ENCODE results near the gene NSRP1.
"Not testable (repeated sequence)": the region's sequence is repeated elsewhere in the genome, so short reads cannot be mapped to it uniquely, and the experiment has no call there.

The NSRP1 gene

GRCh38 chr17:30219833-30220232, 103.2 kb downstream of the NSRP1 start:
- DNase-seq (ENCODE audit: low read depth in 1 of 2, low spot score in 1 of 2): no peak

GRCh38 chr17:30220414-30220813, 103.8 kb downstream of the NSRP1 start:
- DNase-seq (ENCODE audit: low read depth in 1 of 2, low spot score in 1 of 2): no peak

- no peak for DNase-seq (ENCODE audit: low read depth in 1 of 2, low spot score in 1 of 2)
Measured at GRCh38 chr17:30221346-30221745, 104.7 kb downstream of the NSRP1 start.

GRCh38 chr17:30222251-30222650, 105.6 kb downstream of the NSRP1 start:
- no peak for DNase-seq (ENCODE audit: low read depth in 1 of 2, low spot score in 1 of 2)

GRCh38 chr17:30222721-30223175, 106.1 kb downstream of the NSRP1 start:
- no peak for DNase-seq (ENCODE audit: low read depth in 1 of 2, low spot score in 1 of 2)

- no peak for DNase-seq (ENCODE audit: low read depth in 1 of 2, low spot score in 1 of 2)
Measured at GRCh38 chr17:30224419-30224960, 107.9 kb downstream of the NSRP1 start.

GRCh38 chr17:30225112-30225511, 108.5 kb downstream of the NSRP1 start:
- DNase-seq (ENCODE audit: low read depth in 1 of 2, low spot score in 1 of 2): no peak

GRCh38 chr17:30225919-30226553, 109.4 kb downstream of the NSRP1 start:
- DNase-seq (ENCODE audit: low read depth in 1 of 2, low spot score in 1 of 2): no peak

GRCh38 chr17:30226878-30227277, 110.3 kb downstream of the NSRP1 start:
- no peak for DNase-seq (ENCODE audit: low read depth in 1 of 2, low spot score in 1 of 2)

GRCh38 chr17:30228011-30228410, 111.4 kb downstream of the NSRP1 start:
- no peak for DNase-seq (ENCODE audit: low read depth in 1 of 2, low spot score in 1 of 2)

- DNase-seq (ENCODE audit: low read depth in 1 of 2, low spot score in 1 of 2): no peak
Measured at GRCh38 chr17:30229012-30229411, 112.4 kb downstream of the NSRP1 start.

GRCh38 chr17:30230009-30230408, 113.4 kb downstream of the NSRP1 start:
- DNase-seq (ENCODE audit: low read depth in 1 of 2, low spot score in 1 of 2): not testable (repeated sequence)

- no peak for DNase-seq (ENCODE audit: low read depth in 1 of 2, low spot score in 1 of 2)
Measured at GRCh38 chr17:30230596-30231125, 114.0 kb downstream of the NSRP1 start.

- DNase-seq (ENCODE audit: low read depth in 1 of 2, low spot score in 1 of 2): no peak
Measured at GRCh38 chr17:30232015-30232823, 115.6 kb downstream of the NSRP1 start.

- no peak for DNase-seq (ENCODE audit: low read depth in 1 of 2, low spot score in 1 of 2)
Measured at GRCh38 chr17:30232824-30233427, 116.3 kb downstream of the NSRP1 start.

GRCh38 chr17:30234296-30234695, 117.7 kb downstream of the NSRP1 start:
- DNase-seq (ENCODE audit: low read depth in 1 of 2, low spot score in 1 of 2): no peak

GRCh38 chr17:30234964-30235363, 118.3 kb downstream of the NSRP1 start:
- DNase-seq (ENCODE audit: low read depth in 1 of 2, low spot score in 1 of 2): no peak

GRCh38 chr17:30235386-30236296, 119.0 kb downstream of the NSRP1 start, which contains the start of gene SLC6A4:
Gene SLC6A4 (minus strand): TSS chr17:30235697. CDS start chr17:30221958, 13,739 bp downstream.
- no peak for DNase-seq (ENCODE audit: low read depth in 1 of 2, low spot score in 1 of 2)
